ENCODE results near the gene PPM1A. TPM values are rescaled to one million over a fixed set of nuclear protein-coding genes. Genes with fewer than 3 reads are reported as not detected.

Gene PPM1A
- total RNA-seq, 4 donors from 2014 or later: 81.2 to 107 (median 86.1) TPM

GRCh38 chr14:60277605-60278190 lies 28.7 kb downstream of the PPM1A start:
- no peak overlapping the region for H3K27ac ChIP-seq
- peaks cover 0 to 5% of the 10 kb centered on the region in 2 donors for H3K36me3 ChIP-seq
- TF ChIP-seq CTCF (IDR thresholded peaks at IDR 0.05 in 4 of 5, conservative IDR thresholded peaks at IDR 0.05 in 1 of 5) (no peak), POLR2A (IDR thresholded peaks at IDR 0.05) (no peak)
- no peak overlapping the region for H3K4me3 ChIP-seq
- peaks cover 72 to 74% of the 10 kb centered on the region in 2 donors for H3K4me1 ChIP-seq
- in situ Hi-C loops (cut with MboI; ENCODE audit: low sequenced_read_pairs in 4 of 4) (no loop called here), intact Hi-C loops (cut with DNase I; ENCODE audit: low total_unique reads) (no loop called here)
- no peaks in the 10 kb centered on the region for H3K9me3 ChIP-seq
- DNase-seq: no peak
- no peak for ATAC-seq
- no peaks in the 10 kb centered on the region for H3K27me3 ChIP-seq

- H3K4me1 ChIP-seq: peaks cover 66 to 67% of the 10 kb centered on the region in 2 donors
- ATAC-seq (no peak), DNase-seq (no peak)
- in situ Hi-C loops (cut with MboI; ENCODE audit: low sequenced_read_pairs in 4 of 4) (no loop called here), intact Hi-C loops (cut with DNase I; ENCODE audit: low total_unique reads) (no loop called here)
- no peak overlapping the region for H3K4me3 ChIP-seq
- no peak for TF ChIP-seq POLR2A (IDR thresholded peaks at IDR 0.05)
- TF ChIP-seq CTCF (IDR thresholded peaks at IDR 0.05 in 4 of 5, conservative IDR thresholded peaks at IDR 0.05 in 1 of 5): no peak
- H3K27ac ChIP-seq: no peak overlapping the region
- no peaks in the 10 kb centered on the region for H3K27me3 ChIP-seq
- peaks cover 0 to 12% of the 10 kb centered on the region in 2 donors for H3K36me3 ChIP-seq
- H3K9me3 ChIP-seq: no peaks in the 10 kb centered on the region
Observed at GRCh38 chr14:60278350-60278749, 29.3 kb downstream of the PPM1A start.

- peaks cover 0 to 48% of the 10 kb centered on the region in 2 donors for H3K36me3 ChIP-seq
- intact Hi-C loops (cut with DNase I; ENCODE audit: low total_unique reads): no loop called here
- TF ChIP-seq CTCF (IDR thresholded peaks at IDR 0.05 in 4 of 5, conservative IDR thresholded peaks at IDR 0.05 in 1 of 5) (no peak), POLR2A (IDR thresholded peaks at IDR 0.05) (no peak)
Observed at GRCh38 chr14:60287452-60287851, 38.4 kb downstream of the PPM1A start.

GRCh38 chr14:60288279-60288678 lies 39.3 kb downstream of the PPM1A start:
- no peak for DNase-seq
- intact Hi-C loops (cut with DNase I; ENCODE audit: low total_unique reads): no loop called here
- Histone ChIP-seq H3K9me3 (no peaks in the 10 kb centered on the region), H3K27ac (no peak overlapping the region), H3K4me3 (no peak overlapping the region), H3K4me1 (no peaks in the 10 kb centered on the region), H3K36me3 (peaks cover 0 to 48% of the 10 kb centered on the region in 2 donors), H3K27me3 (no peaks in the 10 kb centered on the region)
- in situ Hi-C loops (cut with MboI; ENCODE audit: low sequenced_read_pairs in 4 of 4): no loop called here
- no peak for ATAC-seq
- TF ChIP-seq POLR2A (IDR thresholded peaks at IDR 0.05) (no peak), CTCF (IDR thresholded peaks at IDR 0.05 in 4 of 5, conservative IDR thresholded peaks at IDR 0.05 in 1 of 5) (no peak)

More at GRCh38 chr14:60287452-60287851, 38.4 kb downstream of the PPM1A start:
- ATAC-seq (no peak), DNase-seq (no peak)
- no peak overlapping the region for H3K4me3 ChIP-seq
- H3K27me3 ChIP-seq: no peaks in the 10 kb centered on the region
- no peak overlapping the region for H3K27ac ChIP-seq
- H3K4me1 ChIP-seq: no peaks in the 10 kb centered on the region
- no peaks in the 10 kb centered on the region for H3K9me3 ChIP-seq
- in situ Hi-C loops (cut with MboI; ENCODE audit: low sequenced_read_pairs in 4 of 4): no loop called here

Data from gastrocnemius medialis (tissue), 4 donors.